Lower leg skin (tissue), 4 donors: Measurements from ENCODE around the gene TMIE. TPM values are rescaled to one million over a fixed set of nuclear protein-coding genes. Genes with fewer than 3 reads are reported as not detected.
A peak's percentile ranks its signal among the peaks of the same experiment; 100 is the strongest.

Source experiments
- DNase-seq, 2 donors: peaks; one replicate each; pipeline ENCODE4 v3.0.0-alpha.2; 2019; ENCODE audit warnings: low spot score in 2 of 2
- H3K4me3 ChIP-seq: fragments of 200-600 bp; sonication (generic); 2 replicates; pipeline ENCODE4 v1.5.1; 2017; ENCODE audit warnings: mild to moderate bottlenecking, low read depth; ENCODE audit not compliant: poor library complexity, severe bottlenecking
- CTCF ChIP-seq, 3 donors: fragments of 450-650 bp; IDR thresholded peaks; one replicate each; pipeline ENCODE4 v1.5.1; 2016; ENCODE audit warnings: antibody characterized with exemption in 3 of 3, mild to moderate bottlenecking in 3 of 3, moderate library complexity in 2 of 3
- POLR2A ChIP-seq, 2 donors: fragments of 450-650 bp; IDR thresholded peaks; one replicate each; pipeline ENCODE4 v1.6.1; 2016 to 2017; ENCODE audit warnings: antibody characterized with exemption in 2 of 2, mild to moderate bottlenecking in 1 of 2, moderate library complexity in 1 of 2
- WGBS, 2 donors: methylation state at CpG; one replicate each; pipeline ENCODE4 v1.1.5; 2018; 5-methylcytosine and 5-hydroxymethylcytosine counted together
- intact Hi-C: fragments of 100-400 bp; cut with DNase I; formaldehyde crosslinking; loops from one replicate; pipeline ENCODE4 v1.15.0; 2023; ENCODE audit warnings: low total_unique reads
- total RNA-seq, 4 donors: library from RNA; depleted of rRNA; stranded (reverse); fragments of >200 nt; gene quantifications; one replicate each; pipeline ENCODE4 v1.1.0, GENCODE V29; 2016

Gene TMIE
- total RNA-seq, 4 donors from 2014 or later: 0.37 to 1.1 (median 0.67) TPM

GRCh38 chr3:46725621-46726314 is 24.6 kb downstream of the TMIE start:
- H3K4me3 ChIP-seq: no peak overlapping the region
- TF ChIP-seq CTCF (IDR thresholded peaks at IDR 0.05): no peak
- intact Hi-C loops: no loop called here
- 62 to 72% methylated on average over 6 of the region's 6 CpGs for WGBS, 2 donors
- DNase-seq: peak in 1 of 2 donors; percentile 12

- intact Hi-C loops: no loop called here
- 85 to 88% methylated on average over 4 of the region's 4 CpGs for WGBS, 2 donors
- peak in 1 of 2 donors; percentile 56 for DNase-seq
- TF ChIP-seq CTCF (IDR thresholded peaks at IDR 0.05) (no peak), POLR2A (IDR thresholded peaks at IDR 0.05) (no peak)
- H3K4me3 ChIP-seq: no peak overlapping the region
Measured at GRCh38 chr3:46729038-46729437, 27.8 kb downstream of the TMIE start.

GRCh38 chr3:46730819-46731218 is 29.6 kb downstream of the TMIE start:
- no peak overlapping the region for H3K4me3 ChIP-seq
- TF ChIP-seq POLR2A (IDR thresholded peaks at IDR 0.05) (no peak), CTCF (IDR thresholded peaks at IDR 0.05) (no peak)
- no peak for DNase-seq
- 51 to 75% methylated on average over 2 of the region's 2 CpGs for whole genome bisulfite sequencing, 2 donors
- intact Hi-C loops: no loop called here

- intact Hi-C loops: no loop called here
- 71 to 81% methylated on average over 3 of the region's 3 CpGs for WGBS, 2 donors
- DNase-seq: no peak
- H3K4me3 ChIP-seq: no peak overlapping the region
- TF ChIP-seq POLR2A (IDR thresholded peaks at IDR 0.05) (no peak), CTCF (IDR thresholded peaks at IDR 0.05) (no peak)
Measured at GRCh38 chr3:46731795-46732194, 30.6 kb downstream of the TMIE start.

DNA sequence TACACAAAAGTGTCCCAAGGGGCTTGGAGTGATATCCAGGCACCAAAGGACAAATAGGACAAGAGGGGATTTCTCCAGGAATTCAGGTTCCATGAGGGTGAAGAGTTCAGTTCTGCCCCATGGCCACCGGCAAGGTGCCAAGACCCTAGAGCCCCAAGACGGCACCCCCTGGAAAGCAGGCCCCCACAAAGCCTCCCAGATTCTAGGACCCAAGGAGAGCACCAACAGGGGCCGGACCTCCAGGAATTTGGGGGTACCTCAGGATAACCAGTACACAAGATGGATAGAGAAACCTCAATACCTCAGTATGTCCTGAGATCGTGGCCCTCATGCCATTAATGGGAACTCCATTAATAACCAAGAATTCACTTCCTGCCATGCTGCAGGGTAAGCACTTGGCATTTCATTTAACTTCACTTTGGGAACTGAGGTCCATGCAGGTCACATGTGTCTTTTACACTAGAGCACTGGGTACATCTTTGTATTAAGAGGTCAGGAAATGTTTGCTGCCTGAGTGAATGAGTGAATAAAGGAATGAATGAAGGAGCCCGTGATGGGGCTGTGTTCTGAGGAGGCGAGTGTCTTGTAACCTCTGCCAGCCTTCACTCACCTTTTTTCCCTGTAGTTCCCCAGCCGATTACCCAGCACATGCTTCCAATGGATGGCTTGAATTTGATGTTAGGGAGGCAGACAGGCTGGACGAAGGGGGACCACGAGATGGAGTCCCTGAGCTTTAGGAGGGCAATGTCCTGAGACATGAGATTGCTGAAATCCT is 32.0 kb downstream of the TMIE start:
- no peak overlapping the region for H3K4me3 ChIP-seq
- intact Hi-C loops: no loop called here
- peak in 1 of 2 donors; percentile 68 for DNase-seq
- TF ChIP-seq POLR2A (IDR thresholded peaks at IDR 0.05) (no peak), CTCF (IDR thresholded peaks at IDR 0.05) (no peak)
- WGBS, 2 donors: 81 to 85% methylated on average over 8 to 9 of the region's 9 CpGs
